GM12874 (cell line): ENCODE measurements around the gene GRIN2B.

ENCODE experiments used
- TF ChIP-seq, protein P1 (sequence below): IDR thresholded peaks from 2 replicates; pipeline ENCODE4 v1.5.1; 2011; ENCODE audit warnings: low read depth, mild to moderate bottlenecking, control low read depth, low read length, moderate library complexity; ENCODE audit not compliant: insufficient read depth

Gene GRIN2B

GRCh38 chr12:13981296-13981962 is at the start of gene GRIN2B:
TSS of gene GRIN2B (minus strand) at chr12:13981602. CDS start at chr12:13866208, 115,394 bp downstream.
- TF ChIP-seq, protein P1, sequence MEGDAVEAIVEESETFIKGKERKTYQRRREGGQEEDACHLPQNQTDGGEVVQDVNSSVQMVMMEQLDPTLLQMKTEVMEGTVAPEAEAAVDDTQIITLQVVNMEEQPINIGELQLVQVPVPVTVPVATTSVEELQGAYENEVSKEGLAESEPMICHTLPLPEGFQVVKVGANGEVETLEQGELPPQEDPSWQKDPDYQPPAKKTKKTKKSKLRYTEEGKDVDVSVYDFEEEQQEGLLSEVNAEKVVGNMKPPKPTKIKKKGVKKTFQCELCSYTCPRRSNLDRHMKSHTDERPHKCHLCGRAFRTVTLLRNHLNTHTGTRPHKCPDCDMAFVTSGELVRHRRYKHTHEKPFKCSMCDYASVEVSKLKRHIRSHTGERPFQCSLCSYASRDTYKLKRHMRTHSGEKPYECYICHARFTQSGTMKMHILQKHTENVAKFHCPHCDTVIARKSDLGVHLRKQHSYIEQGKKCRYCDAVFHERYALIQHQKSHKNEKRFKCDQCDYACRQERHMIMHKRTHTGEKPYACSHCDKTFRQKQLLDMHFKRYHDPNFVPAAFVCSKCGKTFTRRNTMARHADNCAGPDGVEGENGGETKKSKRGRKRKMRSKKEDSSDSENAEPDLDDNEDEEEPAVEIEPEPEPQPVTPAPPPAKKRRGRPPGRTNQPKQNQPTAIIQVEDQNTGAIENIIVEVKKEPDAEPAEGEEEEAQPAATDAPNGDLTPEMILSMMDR: no peak

GRCh38 chr12:14026537-14026936 is 45.1 kb upstream of the GRIN2B start:
- TF ChIP-seq, protein P1: no peak

- TF ChIP-seq, protein P1: no peak
These were observed 43.2 kb upstream of the GRIN2B start for GRCh38 chr12:14024591-14024990.

- TF ChIP-seq, protein P1: no peak
These were observed 36.7 kb upstream of the GRIN2B start for GRCh38 chr12:14018080-14018479.

DNA sequence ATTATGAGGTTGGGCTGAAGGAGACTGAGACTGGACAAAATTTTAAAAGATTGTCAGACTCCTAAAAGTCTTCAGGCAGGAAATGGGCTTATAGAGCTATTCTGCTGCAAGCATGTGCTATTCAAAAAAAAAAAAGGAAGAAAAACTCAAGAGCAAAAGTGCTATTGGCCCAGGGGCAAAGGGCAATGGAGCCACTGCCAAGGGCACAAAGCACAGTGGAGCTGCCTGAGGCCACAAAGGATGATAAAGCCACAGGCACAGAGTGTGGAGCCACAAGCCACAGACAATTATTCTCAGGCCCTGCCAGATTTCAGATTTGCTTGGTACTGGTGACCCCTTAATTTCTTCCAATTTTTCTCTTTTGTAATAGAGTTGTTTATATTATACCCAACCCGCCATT is 29.6 kb upstream of the GRIN2B start:
- TF ChIP-seq, protein P1: no peak

GRCh38 chr12:14007639-14008038 is 26.2 kb upstream of the GRIN2B start:
- TF ChIP-seq, protein P1: no peak

GRCh38 chr12:13992585-13992984 is 11.2 kb upstream of the GRIN2B start:
- TF ChIP-seq, protein P1: no peak
